Thoracic aorta (tissue), 2 donors: ENCODE data around the gene MRPS23. TPM values are rescaled to one million over a fixed set of nuclear protein-coding genes. Genes with fewer than 3 reads are reported as not detected.
A peak's percentile ranks its signal among the peaks of the same experiment; 100 is the strongest.

ENCODE experiments used
- ATAC-seq: fragments of 150-250 bp; one replicate; pipeline ENCODE4 v1.8.0; 2017; ENCODE audit warnings: low read depth; ENCODE audit not compliant: insufficient number of reproducible peaks, low FRiP score
- DNase-seq: peaks from one replicate; pipeline ENCODE4 v3.0.0-alpha.2; 2020; ENCODE audit warnings: low spot score
- H3K27ac ChIP-seq, 2 donors: fragments of 200-600 bp; sonication (generic); 1 replicate in 1 of 2; 2 replicates in 1 of 2; pipeline ENCODE4 v1.5.1; 2016; ENCODE audit warnings: mild to moderate bottlenecking in 2 of 2, moderate library complexity in 2 of 2
- H3K27me3 ChIP-seq: fragments of 200-600 bp; sonication (generic); replicated peaks from 2 replicates; pipeline ENCODE4 v1.6.0; 2016; ENCODE audit warnings: mild to moderate bottlenecking; ENCODE audit not compliant: insufficient read depth
- H3K36me3 ChIP-seq: fragments of 200-600 bp; sonication (generic); one replicate; pipeline ENCODE4 v1.5.1; 2016
- H3K4me1 ChIP-seq, 2 donors: fragments of 200-600 bp; sonication (generic); 1 replicate in 1 of 2; 2 replicates in 1 of 2; pipeline versions ENCODE4 v1.5.1 to v1.6.0; 2016; ENCODE audit warnings: low read depth in 2 of 2, mild to moderate bottlenecking in 1 of 2; ENCODE audit not compliant: control insufficient read depth in 1 of 2
- H3K4me3 ChIP-seq: fragments of 200-600 bp; sonication (generic); 2 replicates; pipeline ENCODE4 v1.5.1; 2016; ENCODE audit warnings: mild to moderate bottlenecking
- H3K9me3 ChIP-seq: fragments of 200-600 bp; sonication (generic); 2 replicates; pipeline ENCODE4 v1.5.1; 2016
- CTCF ChIP-seq: fragments of 200-600 bp; sonication (generic); IDR thresholded peaks from one replicate; pipeline ENCODE4 v1.5.1; 2019; ENCODE audit warnings: antibody characterized with exemption
- total RNA-seq, 2 donors: library from RNA; depleted of rRNA; stranded (reverse); fragments of >200 nt; gene quantifications; one replicate each; pipeline versions ENCODE4 v1.1.0 to v1.2.3, GENCODE V29; 2016

MRPS23 gene
- total RNA-seq, 2 donors from 2014 or later: 16.2 to 16.6 TPM

DNA sequence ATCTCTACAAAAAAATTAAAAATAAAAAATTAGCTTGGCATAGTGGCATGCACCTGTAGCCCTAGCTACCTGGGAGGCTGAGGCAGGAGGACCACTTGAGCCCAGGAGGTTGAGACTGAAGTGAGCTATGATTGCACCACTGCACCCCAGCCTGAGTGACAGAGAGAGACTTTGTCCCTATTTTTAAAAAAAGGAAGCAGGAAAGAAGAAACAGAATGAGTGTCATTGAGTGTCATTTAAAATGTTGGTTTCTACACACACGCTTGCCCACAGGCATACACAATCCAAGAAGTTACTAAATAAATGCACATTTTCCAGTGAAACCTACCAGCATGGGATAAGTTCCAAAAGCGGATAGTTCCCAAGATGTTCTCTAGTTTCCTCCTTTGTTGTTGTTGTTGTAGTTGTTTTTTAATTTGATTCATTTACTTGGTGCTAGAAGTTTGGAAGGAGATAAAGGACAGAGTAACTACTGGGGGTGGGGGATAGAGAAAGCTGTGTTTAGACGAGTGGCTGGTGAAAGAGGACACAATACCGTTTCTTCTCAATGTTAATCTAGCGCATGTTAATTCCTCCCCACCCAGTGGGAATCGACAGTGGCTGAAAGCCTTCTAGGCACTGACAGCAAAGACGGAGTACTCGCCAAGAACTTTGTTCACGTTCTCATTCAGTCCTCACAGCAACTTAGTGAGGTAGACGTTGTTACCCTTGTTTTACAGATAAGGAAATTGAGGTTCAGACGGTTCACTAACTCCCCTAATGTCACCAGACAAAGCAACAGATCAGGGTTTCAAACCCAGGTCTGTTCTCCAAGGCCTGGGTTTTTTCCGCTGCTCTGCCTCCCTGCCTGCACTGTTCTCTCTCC, 17.3 kb downstream of the MRPS23 start:
- ATAC-seq: no peak

GRCh38 chr17:57830880-57831279, 19.0 kb downstream of the MRPS23 start:
- DNase-seq (no peak), ATAC-seq (no peak)
- no peaks in the 10 kb centered on the region for H3K36me3 ChIP-seq
- no peaks in the 10 kb centered on the region for H3K27me3 ChIP-seq
- peaks cover 17 to 33% of the 10 kb centered on the region in 2 donors for H3K4me1 ChIP-seq
- TF ChIP-seq CTCF: no peak
- H3K9me3 ChIP-seq: no peaks in the 10 kb centered on the region
- no peak overlapping the region for H3K27ac ChIP-seq
- H3K4me3 ChIP-seq: no peak overlapping the region

More for the DNA sequence above, 17.3 kb downstream of the MRPS23 start:
- DNase-seq: no peak
- TF ChIP-seq CTCF: no peak
- H3K36me3 ChIP-seq: no peaks in the 10 kb centered on the region
- H3K9me3 ChIP-seq: no peaks in the 10 kb centered on the region
- H3K4me3 ChIP-seq: peak overlapping the region; percentile 72
- H3K27me3 ChIP-seq: no peaks in the 10 kb centered on the region
- peak overlapping the region; percentile 68 to 91 for H3K27ac ChIP-seq
- H3K4me1 ChIP-seq: peaks cover 17 to 33% of the 10 kb centered on the region in 2 donors

DNA sequence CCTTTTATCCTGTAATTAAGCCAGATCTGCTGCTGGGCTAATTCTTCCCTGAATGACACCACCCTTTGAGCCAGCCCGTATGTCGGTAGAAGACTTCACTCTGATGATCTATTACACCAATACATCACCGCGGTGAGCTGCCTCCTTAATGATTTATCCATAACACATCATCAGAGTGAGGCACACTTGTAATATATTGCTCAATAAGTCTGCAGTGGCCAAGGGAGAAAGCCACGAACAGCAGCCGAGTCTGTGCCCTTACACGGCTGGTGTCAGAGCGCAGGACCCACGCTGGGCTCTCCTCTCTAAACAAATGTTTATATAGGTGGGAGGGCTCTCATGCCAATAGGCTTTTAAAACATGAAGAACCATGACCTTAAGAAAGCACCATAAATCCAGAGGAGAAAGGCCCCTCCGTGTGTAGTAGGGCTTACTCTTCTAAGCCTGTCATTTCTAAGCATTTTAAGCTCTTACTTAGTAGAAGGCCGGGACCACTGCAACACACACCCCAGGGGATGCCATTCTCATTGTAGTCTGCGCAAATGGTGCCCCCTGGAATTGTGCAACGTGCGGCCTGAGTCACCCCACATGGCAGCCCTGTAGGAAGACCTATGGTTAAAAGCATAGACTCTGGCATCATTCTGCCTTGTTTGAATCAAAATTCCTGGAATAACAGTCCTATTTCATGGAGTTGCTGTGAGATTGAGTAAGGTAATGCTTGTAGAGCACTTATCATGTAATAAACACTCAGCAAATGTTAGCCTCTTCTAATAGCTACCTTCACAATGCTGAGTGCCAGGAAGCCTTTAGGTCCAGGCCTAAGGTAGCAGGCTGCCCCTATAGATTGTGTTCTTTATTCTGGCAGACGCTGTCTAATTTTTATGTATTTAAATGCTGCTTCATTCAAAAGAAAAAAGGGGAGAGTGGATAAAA, 26.1 kb downstream of the MRPS23 start:
- Histone ChIP-seq H3K36me3 (no peaks in the 10 kb centered on the region), H3K4me3 (no peak overlapping the region), H3K27ac (no peak overlapping the region), H3K9me3 (no peaks in the 10 kb centered on the region), H3K27me3 (no peaks in the 10 kb centered on the region), H3K4me1 (no peaks in the 10 kb centered on the region)
- no peak for ATAC-seq
- no peak for DNase-seq
- no peak for TF ChIP-seq CTCF

DNA sequence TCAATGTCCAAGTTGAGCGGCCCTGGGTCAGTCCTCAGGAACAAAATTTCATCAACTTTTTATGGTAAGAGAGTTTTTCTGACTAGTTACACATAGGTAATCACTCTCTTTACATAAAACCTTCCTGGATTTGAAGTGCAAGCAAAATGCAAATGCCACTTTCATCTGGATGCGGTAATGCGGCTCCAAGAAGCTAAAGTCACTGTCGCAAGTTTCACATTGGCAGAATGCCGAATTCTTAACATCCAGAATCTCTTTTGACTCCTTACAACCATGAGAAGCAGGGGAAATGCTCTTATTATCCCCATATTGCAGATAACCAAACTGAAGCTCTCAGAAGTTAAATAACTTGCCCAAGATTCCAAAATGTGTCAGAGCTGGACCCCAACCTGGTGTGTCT, 30.0 kb downstream of the MRPS23 start:
- no peaks in the 10 kb centered on the region for H3K4me1 ChIP-seq
- no peaks in the 10 kb centered on the region for H3K9me3 ChIP-seq
- H3K36me3 ChIP-seq: no peaks in the 10 kb centered on the region
- DNase-seq: no peak
- H3K27me3 ChIP-seq: no peaks in the 10 kb centered on the region
- no peak for ATAC-seq
- no peak overlapping the region for H3K4me3 ChIP-seq
- no peak overlapping the region for H3K27ac ChIP-seq
- no peak for TF ChIP-seq CTCF

GRCh38 chr17:57819285-57819684, 30.6 kb downstream of the MRPS23 start:
- no peak for DNase-seq
- H3K36me3 ChIP-seq: no peaks in the 10 kb centered on the region
- H3K27me3 ChIP-seq: no peaks in the 10 kb centered on the region
- no peaks in the 10 kb centered on the region for H3K9me3 ChIP-seq
- H3K27ac ChIP-seq: no peak overlapping the region
- H3K4me1 ChIP-seq: no peaks in the 10 kb centered on the region
- TF ChIP-seq CTCF: no peak
- no peak overlapping the region for H3K4me3 ChIP-seq
- no peak for ATAC-seq
